Amygdala (tissue), 56 donors: ENCODE results near the gene TAS2R40.

Experiments used
- DNase-seq, 56 donors: peaks; one replicate each; lab custom pipeline; 2025; lab: John Stamatoyannopoulos, UW

Gene TAS2R40

DNA sequence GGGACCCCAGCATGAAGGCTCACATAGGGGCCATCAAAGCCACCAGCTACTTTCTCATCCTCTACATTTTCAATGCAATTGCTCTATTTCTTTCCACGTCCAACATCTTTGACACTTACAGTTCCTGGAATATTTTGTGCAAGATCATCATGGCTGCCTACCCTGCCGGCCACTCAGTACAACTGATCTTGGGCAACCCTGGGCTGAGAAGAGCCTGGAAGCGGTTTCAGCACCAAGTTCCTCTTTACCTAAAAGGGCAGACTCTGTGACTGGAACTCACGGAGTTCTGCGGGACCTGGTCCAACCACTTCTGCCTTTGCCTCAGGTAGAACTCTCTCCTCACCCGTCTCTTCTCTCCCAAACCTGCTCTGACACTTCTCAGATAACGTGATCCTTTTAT is 945 bp downstream of the TAS2R40 start:
- DNase-seq: peak in 2 of 56 donors; percentile 5 to 12

- no peak for DNase-seq
Measured at GRCh38 chr7:143223784-143224183, 1.9 kb downstream of the TAS2R40 start.

DNA sequence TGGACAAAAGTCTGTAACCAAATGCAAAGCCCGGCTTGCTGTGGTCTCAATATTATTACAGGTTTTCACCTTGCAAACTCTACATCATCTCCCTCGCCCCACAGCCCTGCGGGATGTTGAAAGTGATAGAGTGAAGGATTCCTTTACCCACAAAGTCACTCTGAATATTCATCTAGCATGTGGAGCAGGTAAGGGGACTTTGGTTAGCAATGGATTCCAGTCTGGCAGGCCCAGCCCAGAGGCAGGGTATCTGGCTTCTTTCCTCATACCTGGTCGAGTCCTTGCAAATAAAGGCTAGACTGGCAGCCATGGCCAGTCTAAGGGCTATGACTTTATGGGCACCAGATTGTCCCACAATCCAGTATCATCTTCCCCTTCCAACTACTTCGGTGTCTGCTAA is 3.2 kb downstream of the TAS2R40 start:
- no peak for DNase-seq

GRCh38 chr7:143227806-143228205 is 6.0 kb downstream of the TAS2R40 start:
- no peak for DNase-seq

DNA sequence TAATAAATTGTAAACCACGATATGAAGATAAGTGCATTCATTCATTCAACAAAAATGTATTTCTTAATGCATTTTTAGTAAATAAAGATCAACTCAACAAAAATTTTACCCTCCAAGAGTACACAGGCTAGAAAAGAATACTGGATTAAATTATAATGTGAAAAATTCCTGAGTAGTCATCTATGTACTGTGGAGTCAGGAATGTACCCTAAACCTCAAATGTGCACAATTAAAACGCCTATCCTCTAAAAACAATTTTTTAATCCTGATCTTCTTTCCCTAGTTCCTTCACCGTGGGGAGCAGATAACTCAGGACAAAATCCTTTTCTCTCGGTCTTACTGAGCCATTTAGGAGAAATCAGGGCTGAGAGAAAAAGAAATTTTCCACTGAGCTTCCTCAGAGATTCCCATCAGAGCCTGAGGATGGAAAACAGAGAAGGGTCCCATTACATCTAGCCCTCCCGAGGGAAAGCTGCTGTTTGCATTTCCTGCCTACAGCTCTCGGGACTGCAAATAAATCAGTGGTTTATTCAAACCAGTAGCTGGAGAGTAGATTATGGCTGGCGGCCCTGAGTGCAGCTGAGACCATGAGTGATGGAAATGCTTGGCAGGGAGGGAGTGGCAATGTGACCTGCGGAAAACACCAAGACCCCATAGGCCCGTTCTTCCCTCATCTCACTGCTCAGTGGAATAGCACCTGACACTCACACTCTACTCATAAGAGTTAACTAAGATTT is 7.4 kb downstream of the TAS2R40 start:
- peak in 5 of 56 donors; percentile 7 to 28 (median 15) for DNase-seq

GRCh38 chr7:143230602-143231457 is 9.0 kb downstream of the TAS2R40 start:
- DNase-seq: no peak

- no peak for DNase-seq
Measured at GRCh38 chr7:143233816-143234532, 12.1 kb downstream of the TAS2R40 start.

- no peak for DNase-seq
Measured at GRCh38 chr7:143234533-143234875, 12.7 kb downstream of the TAS2R40 start.

GRCh38 chr7:143235561-143235960 is 13.7 kb downstream of the TAS2R40 start:
- no peak for DNase-seq

DNA sequence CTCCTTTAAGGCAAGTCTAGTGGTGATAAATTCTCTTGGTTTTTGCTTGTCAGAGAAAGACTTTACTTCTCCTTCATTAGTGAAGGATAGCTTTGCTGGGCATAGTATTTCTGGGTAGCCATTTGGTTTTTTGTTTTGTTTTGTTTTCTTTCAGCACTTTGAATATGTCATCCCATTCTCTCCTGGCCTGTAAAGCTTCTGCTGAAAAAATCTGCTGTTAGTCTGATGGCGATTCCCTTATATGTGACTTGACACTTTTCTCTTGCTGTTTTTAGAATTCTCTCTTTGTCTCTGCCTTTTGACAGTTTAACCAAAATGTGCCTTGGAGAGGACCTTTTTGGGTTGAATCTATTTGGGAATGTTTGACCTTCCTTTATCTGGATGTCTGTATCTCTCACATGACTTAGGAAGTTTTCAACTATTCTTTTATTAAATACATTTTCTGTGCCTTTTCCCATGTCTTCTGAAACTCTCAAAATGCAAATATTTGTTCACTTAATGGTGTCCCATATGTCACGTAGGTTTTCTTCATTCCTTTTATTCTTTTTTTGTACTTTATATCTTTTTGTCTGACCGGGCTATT is 14.7 kb downstream of the TAS2R40 start:
- DNase-seq: no peak

DNA sequence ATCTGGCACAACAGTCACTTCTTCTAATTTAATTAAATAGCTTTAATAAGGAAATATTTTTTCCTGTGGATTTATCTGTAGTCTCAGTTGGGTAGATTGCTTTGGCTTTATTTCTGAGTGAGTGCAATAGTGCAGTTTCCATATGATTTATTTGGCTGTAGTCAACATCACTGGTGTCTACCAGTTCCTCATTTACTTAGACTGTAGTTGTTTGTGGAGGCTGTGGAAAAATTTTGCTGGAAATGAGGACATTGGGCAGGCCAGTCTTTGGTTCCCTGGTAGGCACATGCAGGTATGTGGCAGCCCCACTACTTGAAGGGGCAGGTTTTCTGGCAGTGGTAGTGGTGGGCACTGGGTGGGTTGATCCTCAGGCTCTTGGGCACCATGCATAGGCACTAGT is 15.5 kb downstream of the TAS2R40 start:
- no peak for DNase-seq

GRCh38 chr7:143238289-143238980 is 16.6 kb downstream of the TAS2R40 start:
- DNase-seq: no peak

- DNase-seq: no peak
Measured at GRCh38 chr7:143239813-143240212, 18.0 kb downstream of the TAS2R40 start.

DNA sequence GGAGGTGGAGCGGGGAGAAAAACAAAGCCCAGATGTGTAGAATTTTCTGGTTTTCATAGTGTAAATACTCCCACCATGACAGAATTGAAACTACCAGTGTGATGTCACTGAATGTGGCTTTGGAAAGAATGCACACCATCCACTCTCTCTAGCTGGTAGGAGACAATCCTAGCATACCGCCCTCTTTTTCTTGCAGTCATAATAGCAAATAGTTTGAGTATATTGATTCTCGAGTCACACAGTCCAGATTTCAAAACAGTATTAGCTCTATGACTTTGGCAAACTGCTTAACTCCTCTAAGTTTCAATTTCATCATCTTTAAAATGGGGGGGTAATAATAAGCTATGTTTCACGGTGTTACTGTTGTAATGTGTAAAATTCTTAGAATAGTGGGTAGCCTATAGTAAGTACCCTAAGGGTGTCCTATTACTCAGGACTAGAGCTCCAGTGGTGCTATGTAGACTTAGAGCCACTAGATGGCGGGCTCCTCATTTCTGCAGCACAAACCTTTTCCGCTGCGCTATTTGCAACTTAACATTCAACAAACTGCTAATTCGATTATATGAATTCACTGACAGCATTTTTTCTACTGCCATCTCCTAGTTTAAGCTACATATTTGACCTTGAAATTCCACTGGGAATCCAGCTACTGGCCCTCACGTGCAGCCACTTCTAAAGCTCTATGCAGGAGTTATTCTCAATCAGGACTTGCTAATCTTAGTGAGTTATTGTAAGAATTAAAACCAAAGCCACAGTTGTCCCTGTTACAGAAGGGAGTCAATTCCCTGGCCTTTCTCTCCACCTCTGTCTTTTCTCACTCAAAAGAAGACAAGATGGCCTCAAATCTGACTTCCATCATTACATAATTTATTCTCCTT is 18.7 kb downstream of the TAS2R40 start:
- peak in 42 of 56 donors; percentile 6 to 84 (median 37) for DNase-seq

DNA sequence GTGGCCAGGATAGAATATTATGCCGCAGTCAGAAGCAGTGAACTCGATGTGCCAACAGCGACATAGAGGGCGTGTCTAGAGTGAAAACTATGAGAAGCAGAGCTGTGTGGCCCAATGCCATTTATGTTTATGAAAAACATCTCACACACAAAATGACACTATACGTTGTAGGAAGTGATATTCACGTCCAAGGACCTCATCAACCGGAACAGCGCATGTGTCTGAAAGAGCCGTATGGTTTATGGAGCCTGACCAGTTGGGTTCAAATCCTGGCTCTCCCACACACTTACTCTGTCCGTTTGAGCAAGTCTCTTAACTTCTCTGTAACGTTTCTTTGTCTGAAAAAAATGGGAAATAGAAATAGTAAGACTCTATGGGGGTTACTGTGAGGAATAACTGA is 20.5 kb downstream of the TAS2R40 start:
- no peak for DNase-seq

DNA sequence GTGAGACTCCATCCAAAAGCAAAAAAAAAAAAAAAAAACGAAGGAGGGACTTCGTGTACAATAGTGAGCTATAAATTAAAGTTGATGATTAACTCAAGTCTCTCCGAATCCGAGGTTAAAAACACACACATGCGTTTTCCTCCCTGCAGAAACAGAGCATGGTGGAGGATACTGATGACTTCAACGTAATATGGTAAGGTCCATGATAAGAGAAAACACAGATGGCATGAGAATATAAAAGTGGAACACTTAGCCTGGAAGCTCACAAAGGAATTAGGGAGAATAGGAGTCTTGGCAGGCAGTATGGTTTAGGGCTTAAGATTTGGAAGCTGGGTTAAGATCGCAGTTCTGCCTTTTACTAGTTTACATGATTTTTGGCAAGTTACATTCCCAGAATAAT is 21.3 kb downstream of the TAS2R40 start:
- DNase-seq: no peak

DNA sequence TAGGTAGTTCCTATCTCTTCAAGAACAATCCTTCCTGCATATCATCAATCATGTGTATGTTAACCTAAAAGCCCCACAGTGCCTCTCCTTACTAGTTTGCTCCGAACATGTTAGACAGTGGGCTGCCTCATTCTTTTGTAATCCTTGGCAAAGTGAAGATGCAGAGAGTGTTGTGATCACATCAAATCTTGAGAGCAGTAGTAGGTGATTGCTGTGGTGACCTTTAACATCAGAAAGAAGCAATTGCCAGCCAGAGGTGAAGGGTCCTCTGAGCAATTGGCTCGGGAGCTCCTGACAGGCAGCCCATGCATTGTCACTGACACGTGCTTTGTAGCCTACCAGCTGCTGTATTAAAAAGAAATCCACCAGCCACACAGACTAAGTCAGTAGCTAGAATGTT is 21.8 kb downstream of the TAS2R40 start:
- DNase-seq: no peak

- DNase-seq: no peak
Measured at GRCh38 chr7:143244321-143244720, 22.5 kb downstream of the TAS2R40 start.

GRCh38 chr7:143245123-143245522 is 23.3 kb downstream of the TAS2R40 start:
- DNase-seq: no peak
